ENCODE data around the gene CNPY4.

DNA sequence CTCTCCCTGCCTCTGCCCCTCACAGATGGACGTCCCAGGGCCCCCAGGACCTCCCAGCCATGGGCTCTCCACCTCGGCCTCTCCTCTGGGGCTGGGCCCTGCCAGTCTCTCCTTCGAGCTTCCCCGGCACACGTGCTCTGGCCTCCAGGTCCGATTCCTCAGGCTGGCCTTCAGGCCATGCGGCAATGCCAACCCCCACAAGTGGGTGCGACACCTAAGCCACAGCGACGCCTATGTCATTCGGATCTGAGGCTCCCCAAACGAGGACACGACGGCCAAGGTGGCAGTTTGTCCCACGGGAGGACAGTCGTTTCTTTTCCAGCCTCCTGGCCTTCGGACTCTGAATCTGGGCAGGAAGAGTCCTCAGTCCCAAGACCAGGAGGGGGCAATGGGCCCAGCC lies 12.8 kb upstream of the CNPY4 start:
- TF ChIP-seq, protein P1, sequence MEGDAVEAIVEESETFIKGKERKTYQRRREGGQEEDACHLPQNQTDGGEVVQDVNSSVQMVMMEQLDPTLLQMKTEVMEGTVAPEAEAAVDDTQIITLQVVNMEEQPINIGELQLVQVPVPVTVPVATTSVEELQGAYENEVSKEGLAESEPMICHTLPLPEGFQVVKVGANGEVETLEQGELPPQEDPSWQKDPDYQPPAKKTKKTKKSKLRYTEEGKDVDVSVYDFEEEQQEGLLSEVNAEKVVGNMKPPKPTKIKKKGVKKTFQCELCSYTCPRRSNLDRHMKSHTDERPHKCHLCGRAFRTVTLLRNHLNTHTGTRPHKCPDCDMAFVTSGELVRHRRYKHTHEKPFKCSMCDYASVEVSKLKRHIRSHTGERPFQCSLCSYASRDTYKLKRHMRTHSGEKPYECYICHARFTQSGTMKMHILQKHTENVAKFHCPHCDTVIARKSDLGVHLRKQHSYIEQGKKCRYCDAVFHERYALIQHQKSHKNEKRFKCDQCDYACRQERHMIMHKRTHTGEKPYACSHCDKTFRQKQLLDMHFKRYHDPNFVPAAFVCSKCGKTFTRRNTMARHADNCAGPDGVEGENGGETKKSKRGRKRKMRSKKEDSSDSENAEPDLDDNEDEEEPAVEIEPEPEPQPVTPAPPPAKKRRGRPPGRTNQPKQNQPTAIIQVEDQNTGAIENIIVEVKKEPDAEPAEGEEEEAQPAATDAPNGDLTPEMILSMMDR (IDR thresholded peaks at IDR 0.05; ENCODE audit: borderline replicate concordance, extremely low read depth, low read length, poor library complexity, severe bottlenecking), result no peak
- TF ChIP-seq EZH2 (IDR thresholded peaks at IDR 0.05; ENCODE audit: borderline replicate concordance, low read depth, low read length, severe bottlenecking), result no peak

Data from DND-41 (cell line).